Measurements from ENCODE around the gene TSPAN31.
"Not testable (repeated sequence)": the region's sequence is repeated elsewhere in the genome, so short reads cannot be mapped to it uniquely, and the experiment has no call there.

TSPAN31 gene

GRCh38 chr12:57769594-57769993, 24.8 kb downstream of the TSPAN31 start:
- no peak for DNase-seq

GRCh38 chr12:57770734-57771133, 25.9 kb downstream of the TSPAN31 start:
- DNase-seq, result no peak

- peak; percentile 80 for DNase-seq
Observed at GRCh38 chr12:57771236-57771872, 26.5 kb downstream of the TSPAN31 start.

GRCh38 chr12:57771873-57772428, 27.1 kb downstream of the TSPAN31 start, which contains the start of gene METTL1:
TSS of gene METTL1 (minus strand) at chr12:57772105. CDS start at chr12:57772083, 22 bp downstream.
- DNase-seq, result peak; percentile 89

GRCh38 chr12:57772429-57773322, 27.8 kb downstream of the TSPAN31 start, which contains the start of gene EEF1AKMT3:
TSS of gene EEF1AKMT3 (plus strand) at chr12:57772614. CDS start at chr12:57772725, 111 bp downstream.
- DNase-seq, result no peak

GRCh38 chr12:57774634-57775033, 29.8 kb downstream of the TSPAN31 start:
- DNase-seq, result not testable (repeated sequence)

GRCh38 chr12:57775044-57775443, 30.2 kb downstream of the TSPAN31 start:
- DNase-seq, result no peak

GRCh38 chr12:57775563-57776246, 30.9 kb downstream of the TSPAN31 start:
- DNase-seq, result no peak

GRCh38 chr12:57776247-57776587, 31.4 kb downstream of the TSPAN31 start:
- no peak for DNase-seq

GRCh38 chr12:57777367-57777766, 32.5 kb downstream of the TSPAN31 start:
- no peak for DNase-seq

- no peak for DNase-seq
Observed at GRCh38 chr12:57777911-57778310, 33.1 kb downstream of the TSPAN31 start.

- DNase-seq, result no peak
Observed at GRCh38 chr12:57779736-57780135, 34.9 kb downstream of the TSPAN31 start.

GRCh38 chr12:57780284-57780897, 35.6 kb downstream of the TSPAN31 start:
- DNase-seq, result no peak

GRCh38 chr12:57781244-57781643, 36.4 kb downstream of the TSPAN31 start:
- DNase-seq, result no peak

GRCh38 chr12:57781801-57782200, 37.0 kb downstream of the TSPAN31 start:
- no peak for DNase-seq

GRCh38 chr12:57782243-57782607, 37.4 kb downstream of the TSPAN31 start:
- DNase-seq, result no peak

GRCh38 chr12:57782608-57783465, 38.0 kb downstream of the TSPAN31 start, which contains the start of gene TSFM:
TSS of gene TSFM (plus strand) at chr12:57782787. CDS start at chr12:57782802, 15 bp downstream.
- peak; percentile 92 for DNase-seq

- no peak for DNase-seq
Observed at GRCh38 chr12:57783466-57783801, 38.6 kb downstream of the TSPAN31 start.

- no peak for DNase-seq
Observed at GRCh38 chr12:57783861-57784260, 39.0 kb downstream of the TSPAN31 start.

- DNase-seq, result no peak
Observed at GRCh38 chr12:57793920-57794319, 49.1 kb downstream of the TSPAN31 start.

GRCh38 chr12:57795354-57795753, 50.5 kb downstream of the TSPAN31 start:
- DNase-seq, result no peak

GRCh38 chr12:57796996-57797395, 52.2 kb downstream of the TSPAN31 start:
- no peak for DNase-seq

Data from CD4-positive, alpha-beta T cell treated with Interferon gamma for 1 hour (primary cell).